Measurements from ENCODE around the gene BRICD5. TPM values are rescaled to one million over a fixed set of nuclear protein-coding genes. Genes with fewer than 3 reads are reported as not detected.

The BRICD5 gene
- total RNA-seq, 3 donors from 2014 or later (not counting 1 experiment from before 2014, with no cell fraction given), result 3.2 to 5.2 (median 3.6) TPM

DNA sequence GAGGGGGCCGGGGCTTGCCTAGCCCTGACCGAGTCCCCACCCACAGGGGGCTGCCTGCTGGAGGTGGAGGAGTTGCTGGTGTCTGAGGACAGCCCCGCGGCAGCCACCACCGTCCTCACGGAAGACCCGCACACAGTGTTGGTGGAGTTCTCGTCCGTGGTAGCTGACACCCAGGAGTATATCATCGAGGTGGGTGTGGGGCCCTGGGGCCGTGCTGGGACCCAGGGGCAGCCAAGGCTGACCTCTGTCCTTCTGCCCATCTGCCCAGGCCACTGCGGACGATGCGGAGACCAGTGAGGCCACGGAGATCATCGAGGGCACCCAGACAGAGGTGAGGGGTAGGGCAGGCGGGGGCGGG, 24.1 kb upstream of the BRICD5 start:
- Histone ChIP-seq H3K4me3 (ENCODE audit: low read length) (no peak overlapping the region), H3K27me3 (ENCODE audit: control insufficient read depth, insufficient read depth, low read length) (peaks cover 6% of the 10 kb centered on the region), H3K4me1 (ENCODE audit: control insufficient read depth, insufficient read depth, low read length) (peaks cover 13% of the 10 kb centered on the region), H3K36me3 (ENCODE audit: control insufficient read depth, insufficient read depth, low read length) (peaks cover 48% of the 10 kb centered on the region), H3K9me3 (ENCODE audit: control insufficient read depth, insufficient read depth, low read length) (no peaks in the 10 kb centered on the region), H3K27ac (ENCODE audit: low read length) (no peak overlapping the region)
- Mint-ChIP-seq H3K4me3 (no peak overlapping the region), H3K36me3 (no peaks in the 10 kb centered on the region), H3K9me3 (no peaks in the 10 kb centered on the region), H3K27ac (no peak overlapping the region), H3K4me1 (no peaks in the 10 kb centered on the region), H3K27me3 (ENCODE audit: low read depth in 2 of 2) (no peaks in the 10 kb centered on the region)
- TF ChIP-seq, protein P1, sequence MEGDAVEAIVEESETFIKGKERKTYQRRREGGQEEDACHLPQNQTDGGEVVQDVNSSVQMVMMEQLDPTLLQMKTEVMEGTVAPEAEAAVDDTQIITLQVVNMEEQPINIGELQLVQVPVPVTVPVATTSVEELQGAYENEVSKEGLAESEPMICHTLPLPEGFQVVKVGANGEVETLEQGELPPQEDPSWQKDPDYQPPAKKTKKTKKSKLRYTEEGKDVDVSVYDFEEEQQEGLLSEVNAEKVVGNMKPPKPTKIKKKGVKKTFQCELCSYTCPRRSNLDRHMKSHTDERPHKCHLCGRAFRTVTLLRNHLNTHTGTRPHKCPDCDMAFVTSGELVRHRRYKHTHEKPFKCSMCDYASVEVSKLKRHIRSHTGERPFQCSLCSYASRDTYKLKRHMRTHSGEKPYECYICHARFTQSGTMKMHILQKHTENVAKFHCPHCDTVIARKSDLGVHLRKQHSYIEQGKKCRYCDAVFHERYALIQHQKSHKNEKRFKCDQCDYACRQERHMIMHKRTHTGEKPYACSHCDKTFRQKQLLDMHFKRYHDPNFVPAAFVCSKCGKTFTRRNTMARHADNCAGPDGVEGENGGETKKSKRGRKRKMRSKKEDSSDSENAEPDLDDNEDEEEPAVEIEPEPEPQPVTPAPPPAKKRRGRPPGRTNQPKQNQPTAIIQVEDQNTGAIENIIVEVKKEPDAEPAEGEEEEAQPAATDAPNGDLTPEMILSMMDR (IDR thresholded peaks at IDR 0.05), result no peak
- ATAC-seq (no peak), DNase-seq (no peak)
- WGBS (ENCODE audit: insufficient coverage), result 96% methylated on average over 18 of the region's 18 CpGs
- intact Hi-C loops (cut with micrococcal nuclease), result no loop called here

DNA sequence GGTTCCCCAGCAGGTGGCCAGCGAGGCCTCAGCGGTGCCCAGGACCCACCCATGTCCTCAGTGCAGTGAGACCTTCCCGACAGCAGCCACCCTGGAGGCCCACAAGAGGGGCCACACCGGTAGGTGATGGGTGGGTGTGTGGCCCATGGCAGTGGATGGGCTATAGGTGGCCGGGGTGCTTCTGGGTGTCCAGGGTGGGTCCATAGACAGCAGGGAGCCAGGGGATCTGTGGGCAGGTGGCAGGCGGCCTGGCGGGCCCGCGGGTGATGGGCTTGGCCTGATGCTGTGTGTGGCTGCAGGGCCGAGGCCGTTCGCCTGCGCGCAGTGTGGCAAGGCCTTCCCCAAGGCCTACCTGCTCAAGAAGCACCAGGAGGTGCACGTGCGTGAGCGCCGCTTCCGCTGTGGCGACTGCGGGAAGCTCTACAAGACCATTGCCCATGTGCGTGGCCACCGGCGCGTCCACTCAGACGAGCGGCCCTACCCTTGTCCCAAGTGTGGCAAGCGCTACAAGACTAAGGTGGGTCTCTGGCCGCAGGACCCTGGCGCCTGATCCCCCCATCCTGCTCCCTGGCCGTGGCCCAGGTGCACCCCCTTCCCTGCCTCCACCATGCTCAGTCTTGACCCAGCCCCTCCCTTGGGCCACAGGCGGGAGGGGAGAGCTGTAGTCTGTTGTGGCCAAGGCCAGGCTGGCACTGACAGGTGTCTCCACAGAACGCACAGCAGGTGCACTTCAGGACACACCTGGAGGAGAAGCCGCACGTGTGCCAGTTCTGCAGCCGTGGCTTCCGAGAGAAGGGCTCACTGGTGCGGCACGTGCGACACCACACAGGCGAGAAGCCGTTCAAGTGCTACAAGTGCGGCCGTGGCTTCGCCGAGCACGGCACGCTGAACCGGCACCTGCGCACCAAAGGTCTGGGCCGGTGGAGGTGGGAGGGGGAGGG, 23.5 kb upstream of the BRICD5 start:
- H3K27ac ChIP-seq (ENCODE audit: low read length), result no peak overlapping the region
- Mint-ChIP-seq H3K27ac (no peak overlapping the region), H3K4me1 (no peaks in the 10 kb centered on the region), H3K9me3 (no peaks in the 10 kb centered on the region), H3K36me3 (no peaks in the 10 kb centered on the region), H3K27me3 (ENCODE audit: low read depth in 2 of 2) (no peaks in the 10 kb centered on the region), H3K4me3 (no peak overlapping the region)
- DNase-seq (no peak), ATAC-seq (no peak)
- H3K4me3 ChIP-seq (ENCODE audit: low read length), result no peak overlapping the region
- H3K9me3 ChIP-seq (ENCODE audit: control insufficient read depth, insufficient read depth, low read length), result no peaks in the 10 kb centered on the region
- H3K27me3 ChIP-seq (ENCODE audit: control insufficient read depth, insufficient read depth, low read length), result peaks cover 6% of the 10 kb centered on the region
- peaks cover 13% of the 10 kb centered on the region for H3K4me1 ChIP-seq (ENCODE audit: control insufficient read depth, insufficient read depth, low read length)
- WGBS (ENCODE audit: insufficient coverage), result 90% methylated on average over 51 of the region's 51 CpGs
- TF ChIP-seq, protein P1 (IDR thresholded peaks at IDR 0.05), result no peak
- intact Hi-C loops (cut with micrococcal nuclease), result no loop called here
- peaks cover 55% of the 10 kb centered on the region for H3K36me3 ChIP-seq (ENCODE audit: control insufficient read depth, insufficient read depth, low read length)

DNA sequence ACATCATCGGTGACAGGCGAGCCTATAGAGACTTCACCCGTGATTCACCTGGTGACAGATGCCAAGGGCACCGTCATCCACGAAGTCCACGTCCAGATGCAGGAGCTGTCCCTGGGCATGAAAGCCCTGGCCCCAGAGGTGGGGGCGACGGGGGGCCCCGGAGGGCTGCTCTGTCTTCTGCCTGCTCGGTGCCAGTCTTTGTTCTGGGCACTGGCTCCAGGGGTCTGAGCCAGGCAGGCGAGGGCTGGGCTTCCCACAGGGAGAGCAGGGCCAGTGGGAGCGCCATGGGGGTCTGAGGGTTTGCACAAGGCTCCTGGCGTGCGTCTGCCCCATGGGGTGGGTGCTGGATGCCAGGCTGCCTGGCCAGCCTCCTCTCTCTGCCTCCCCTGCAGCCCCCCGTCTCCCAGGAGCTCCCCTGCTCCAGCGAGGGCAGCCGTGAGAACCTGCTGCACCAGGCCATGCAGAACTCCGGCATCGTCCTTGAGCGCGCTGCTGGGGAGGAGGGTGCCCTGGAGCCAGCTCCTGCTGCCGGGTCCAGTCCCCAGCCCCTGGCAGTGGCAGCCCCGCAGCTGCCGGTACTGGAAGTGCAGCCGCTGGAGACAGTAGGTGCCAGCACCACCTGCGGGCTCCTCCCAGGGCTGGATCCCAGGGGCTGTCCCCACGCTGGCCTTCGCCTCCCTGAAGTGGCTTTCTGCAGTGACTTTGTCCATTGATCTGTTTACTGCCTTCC, 22.5 kb upstream of the BRICD5 start:
- DNase-seq, result no peak
- TF ChIP-seq, protein P1 (IDR thresholded peaks at IDR 0.05), result no peak
- peaks cover 6% of the 10 kb centered on the region for H3K27me3 ChIP-seq (ENCODE audit: control insufficient read depth, insufficient read depth, low read length)
- no peaks in the 10 kb centered on the region for H3K9me3 Mint-ChIP-seq
- H3K4me1 Mint-ChIP-seq, result no peaks in the 10 kb centered on the region
- peaks cover 13% of the 10 kb centered on the region for H3K4me1 ChIP-seq (ENCODE audit: control insufficient read depth, insufficient read depth, low read length)
- no peaks in the 10 kb centered on the region for H3K36me3 Mint-ChIP-seq
- intact Hi-C loops (cut with micrococcal nuclease), result no loop called here
- H3K27ac ChIP-seq (ENCODE audit: low read length), result no peak overlapping the region
- 98% methylated on average over 28 of the region's 28 CpGs for WGBS (ENCODE audit: insufficient coverage)
- H3K4me3 ChIP-seq (ENCODE audit: low read length), result no peak overlapping the region
- no peak for ATAC-seq
- H3K4me3 Mint-ChIP-seq, result no peak overlapping the region
- H3K9me3 ChIP-seq (ENCODE audit: control insufficient read depth, insufficient read depth, low read length), result no peaks in the 10 kb centered on the region
- H3K27ac Mint-ChIP-seq, result no peak overlapping the region
- H3K27me3 Mint-ChIP-seq (ENCODE audit: low read depth in 2 of 2), result no peaks in the 10 kb centered on the region
- H3K36me3 ChIP-seq (ENCODE audit: control insufficient read depth, insufficient read depth, low read length), result peaks cover 63% of the 10 kb centered on the region
